Endothelial cell of umbilical vein (primary cell): ENCODE results near the gene CUX1. TPM values are rescaled to one million over a fixed set of nuclear protein-coding genes. Genes with fewer than 3 reads are reported as not detected.

ENCODE experiments used
- BruUV-seq: library from RNA; stranded (reverse); fragments of 400-500 nt; replicated peaks from 2 replicates; lab custom pipeline; 2021; lab: Mats Ljungman, UMichigan
- CTCF ChIA-PET: fragments of 300-600, 350-600 bp; sonication (Branson Sonifier 250); formaldehyde crosslinking; loops from one replicate; lab custom pipeline; 2021; ENCODE audit warnings: antibody characterized with exemption, inconsistent platforms; lab: Charles Lee
- POLR2A ChIA-PET: fragments of 300-600, 350-600 bp; sonication (Branson Sonifier 250); formaldehyde crosslinking; loops from one replicate; lab custom pipeline; 2021; ENCODE audit warnings: antibody characterized with exemption, inconsistent platforms; lab: Charles Lee
- DNase-seq: peaks from one replicate; pipeline ENCODE4 v3.0.0-alpha.2; 2011; ENCODE audit warnings: low read depth, low spot score
- FAIRE-seq: peaks from 2 replicates; lab custom pipeline; 2011; peaks lifted over from hg19 to GRCh38; lab: Jason Lieb, UNC
- H2AFZ ChIP-seq: 2 replicates; pipeline ENCODE4 v1.6.0; 2012; ENCODE audit warnings: low read depth, low read length, control low read depth, inconsistent platforms
- H3K27ac ChIP-seq: 2 replicates; pipeline ENCODE4 v1.5.1; 2011; ENCODE audit warnings: low read depth, mild to moderate bottlenecking, control low read depth, low read length, moderate library complexity; ENCODE audit not compliant: insufficient read depth
- H3K27me3 ChIP-seq, 2 experiments: 2 replicates each; pipeline versions ENCODE4 v1.6.0 to v1.6.1; 2011; ENCODE audit warnings: low read length in 2 of 2, mixed read lengths in 1 of 2; ENCODE audit not compliant: control insufficient read depth in 2 of 2, insufficient read depth in 2 of 2
- H3K36me3 ChIP-seq, 2 experiments: 2 replicates in 1 of 2; 3 replicates in 1 of 2; pipeline ENCODE4 v1.5.1; 2011; ENCODE audit warnings: low read length in 2 of 2, mild to moderate bottlenecking in 1 of 2, moderate library complexity in 1 of 2; ENCODE audit not compliant: control insufficient read depth in 2 of 2, insufficient read depth in 2 of 2; ENCODE audit errors: extremely low read depth in 1 of 2
- H3K4me1 ChIP-seq: 3 replicates; pipeline ENCODE4 v1.5.1; 2011; ENCODE audit warnings: mild to moderate bottlenecking, low read length; ENCODE audit not compliant: control insufficient read depth, insufficient read depth; ENCODE audit errors: extremely low read depth
- H3K4me2 ChIP-seq: 2 replicates; pipeline ENCODE4 v1.6.1; 2011; ENCODE audit warnings: low read length, control low read depth, mixed read lengths; ENCODE audit not compliant: insufficient read depth
- H3K4me3 ChIP-seq, 3 experiments: fragments of 200-600 bp in 1 of 3; sonication (generic), shearing (Covaris generic) in 1 of 3; replicated peaks in 1 of 3; 2 replicates each; pipeline ENCODE4 v1.5.1; 2011 to 2016; ENCODE audit warnings: control low read depth in 3 of 3, low read length in 3 of 3, mild to moderate bottlenecking in 2 of 3, inconsistent platforms in 1 of 3, low read depth in 1 of 3, moderate library complexity in 1 of 3; ENCODE audit not compliant: insufficient read depth in 1 of 3
- H3K79me2 ChIP-seq: 2 replicates; pipeline ENCODE4 v1.6.0; 2012; ENCODE audit warnings: low read length, inconsistent platforms; ENCODE audit not compliant: control insufficient read depth, insufficient read depth
- H3K9ac ChIP-seq: replicated peaks from 2 replicates; pipeline ENCODE3; 2011; ENCODE audit warnings: low read length, control low read depth; ENCODE audit not compliant: insufficient read depth; ENCODE audit errors: extremely low read depth
- H3K9me1 ChIP-seq: replicated peaks from 3 replicates; pipeline ENCODE4 v1.6.0; 2011; ENCODE audit warnings: mild to moderate bottlenecking, low read length; ENCODE audit not compliant: control insufficient read depth, insufficient read depth; ENCODE audit errors: extremely low read depth
- H3K9me3 ChIP-seq: replicated peaks from 2 replicates; pipeline ENCODE4 v1.5.1; 2012; ENCODE audit warnings: low read length, inconsistent platforms; ENCODE audit not compliant: control insufficient read depth, insufficient read depth
- H4K20me1 ChIP-seq: replicated peaks from 2 replicates; pipeline ENCODE3; 2011; ENCODE audit warnings: mild to moderate bottlenecking, low read length; ENCODE audit not compliant: control insufficient read depth, insufficient read depth; ENCODE audit errors: extremely low read depth
- CTCF ChIP-seq, 2 donors: IDR thresholded peaks; 1 replicate in 1 of 2; 2 replicates in 1 of 2; pipeline ENCODE4 v1.5.1; 2011; ENCODE audit warnings: low read length in 2 of 2, mild to moderate bottlenecking in 2 of 2, moderate library complexity in 2 of 2, control low read depth in 1 of 2, inconsistent platforms in 1 of 2, low read depth in 1 of 2; ENCODE audit not compliant: insufficient read depth in 1 of 2; ENCODE audit errors: extremely low read depth in 1 of 2
- EZH2 ChIP-seq: IDR thresholded peaks from 2 replicates; pipeline ENCODE4 v1.6.1; 2012; ENCODE audit warnings: borderline replicate concordance, low read depth, mild to moderate bottlenecking, moderate library complexity, low read length, inconsistent platforms; ENCODE audit not compliant: severe bottlenecking
- FOS ChIP-seq: IDR thresholded peaks from 2 replicates; pipeline ENCODE4 v1.6.1; 2011; ENCODE audit warnings: mild to moderate bottlenecking, low read length, moderate library complexity, borderline replicate concordance; ENCODE audit not compliant: insufficient read depth
- GATA2 ChIP-seq: IDR thresholded peaks from 2 replicates; pipeline ENCODE4 v1.7.0; 2011; ENCODE audit warnings: low read depth, mild to moderate bottlenecking, moderate library complexity, mixed read lengths, low read length; ENCODE audit not compliant: insufficient read length, insufficient read depth
- JUN ChIP-seq: IDR thresholded peaks from 2 replicates; pipeline ENCODE4 v1.6.1; 2011; ENCODE audit warnings: borderline replicate concordance, low read depth; ENCODE audit not compliant: insufficient read length, insufficient read depth
- MAX ChIP-seq: IDR thresholded peaks from 2 replicates; pipeline ENCODE4 v1.6.1; 2011; ENCODE audit not compliant: insufficient read depth, insufficient read length
- MYC ChIP-seq: IDR thresholded peaks from one replicate; pipeline ENCODE4 v1.6.1; 2011; ENCODE audit warnings: mild to moderate bottlenecking, low read depth, low read length
- POLR2A ChIP-seq: IDR thresholded peaks from 2 replicates; pipeline ENCODE4 v1.6.1; 2012; ENCODE audit warnings: low read depth, mild to moderate bottlenecking, control low read depth, low read length
- POLR2AphosphoS5 ChIP-seq: IDR thresholded peaks from 2 replicates; pipeline ENCODE4 v1.6.1; 2012; ENCODE audit warnings: low read depth, mild to moderate bottlenecking, control low read depth, low read length, moderate library complexity; ENCODE audit not compliant: insufficient read depth
- dilution Hi-C: fragments of 300-500 bp; cut with MboI; formaldehyde crosslinking; loops from one replicate; pipeline ENCODE4 v1.15.0; 2019; ENCODE audit warnings: low sequenced_read_pairs; ENCODE audit not compliant: extremely low pct_ligation_motif_present
- intact Hi-C: fragments of 100-400 bp; cut with micrococcal nuclease; formaldehyde crosslinking; loops from one replicate; pipeline ENCODE4 v1.10.0; 2022
- polyA plus RNA-seq, 4 experiments: library from polyadenylated mRNA; depleted of rRNA in 3 of 4; stranded (reverse) in 3 of 4; unstranded in 1 of 4; fragments of >200 nt; gene quantifications; 2 replicates each; pipeline versions ENCODE4 v1.2.1 to v1.2.3, GENCODE V29; 2011 to 2012; ENCODE audit warnings: missing spikeins in 1 of 4
- total RNA-seq: library from RNA; stranded (reverse); gene quantifications from 2 replicates; pipeline ENCODE4 v1.2.3, GENCODE V29; 2021

Gene CUX1
- total and polyA plus RNA-seq, 2 donors (not counting 3 experiments of a cell fraction or from before 2014, with no cell fraction given) = 13.8 to 49.8 TPM

GRCh38 chr7:102150266-102150665 lies 332.8 kb downstream of the CUX1 start:
- ChIA-PET POLR2A (no interaction called here), CTCF (interaction anchor here (1.1 kb wide), 1 partner anchor 29 kb away, joined by 3 read pairs; no protein-coding TSS in a partner anchor)
- DNase-seq = no peak
- TF ChIP-seq JUN = no peak
- TF ChIP-seq POLR2A = no peak
- TF ChIP-seq MAX = no peak
- no peak for TF ChIP-seq EZH2
- Histone ChIP-seq H3K79me2 (no peaks in the 10 kb centered on the region), H3K9ac (no peak overlapping the region), H3K27me3 (no peaks in the 10 kb centered on the region), H3K4me3 (no peak overlapping the region), H3K9me1 (no peaks in the 10 kb centered on the region), H2AFZ (no peak overlapping the region), H3K36me3 (no peaks in the 10 kb centered on the region), H3K9me3 (no peaks in the 10 kb centered on the region), H3K4me1 (no peaks in the 10 kb centered on the region), H3K27ac (no peak overlapping the region), H4K20me1 (no peaks in the 10 kb centered on the region), H3K4me2 (no peak overlapping the region)
- no TSS peak for BruUV-seq
- no peak for FAIRE-seq
- intact Hi-C loops (no loop called here), dilution Hi-C loops (no loop called here)

- no peaks in the 10 kb centered on the region for H3K4me1 ChIP-seq
- no peak overlapping the region for H3K4me2 ChIP-seq
- ChIA-PET POLR2A (no interaction called here), CTCF (interaction anchor here (1.0 to 2.1 kb wide), 2 partner anchors 11 to 18 kb away, joined by 3 to 5 read pairs; no protein-coding TSS in a partner anchor)
- intact Hi-C loops = no loop called here
- no peaks in the 10 kb centered on the region for H3K36me3 ChIP-seq
- no peak overlapping the region for H3K4me3 ChIP-seq
- DNase-seq = peak; percentile 22
- no peak overlapping the region for H3K9ac ChIP-seq
- no peak for FAIRE-seq
- no peaks in the 10 kb centered on the region for H3K9me1 ChIP-seq
- no peaks in the 10 kb centered on the region for H3K27me3 ChIP-seq
- no peak overlapping the region for H3K27ac ChIP-seq
- no peaks in the 10 kb centered on the region for H4K20me1 ChIP-seq
- no peak for TF ChIP-seq MAX
- TF ChIP-seq EZH2 = no peak
- no peak for TF ChIP-seq MYC
- TF ChIP-seq GATA2 = no peak
- TF ChIP-seq POLR2AphosphoS5 = no peak
- TF ChIP-seq POLR2A = no peak
- no peak for TF ChIP-seq FOS
- TF ChIP-seq JUN = no peak
- TF ChIP-seq CTCF (IDR thresholded peaks at IDR 0.05; ENCODE audit: extremely low read depth in 1 of 2, insufficient read depth in 1 of 2, low read depth in 1 of 2, low read length in 2 of 2) = no peak
- H3K9me3 ChIP-seq = no peaks in the 10 kb centered on the region
- H3K79me2 ChIP-seq = no peaks in the 10 kb centered on the region
- no peak overlapping the region for H2AFZ ChIP-seq
- no TSS peak for BruUV-seq
- dilution Hi-C loops = no loop called here
Observed at GRCh38 chr7:102152672-102153598, 335.5 kb downstream of the CUX1 start.
